ENCODE results near the gene PEF1.
A peak's percentile ranks its signal among the peaks of the same experiment; 100 is the strongest.

PEF1 gene

DNA sequence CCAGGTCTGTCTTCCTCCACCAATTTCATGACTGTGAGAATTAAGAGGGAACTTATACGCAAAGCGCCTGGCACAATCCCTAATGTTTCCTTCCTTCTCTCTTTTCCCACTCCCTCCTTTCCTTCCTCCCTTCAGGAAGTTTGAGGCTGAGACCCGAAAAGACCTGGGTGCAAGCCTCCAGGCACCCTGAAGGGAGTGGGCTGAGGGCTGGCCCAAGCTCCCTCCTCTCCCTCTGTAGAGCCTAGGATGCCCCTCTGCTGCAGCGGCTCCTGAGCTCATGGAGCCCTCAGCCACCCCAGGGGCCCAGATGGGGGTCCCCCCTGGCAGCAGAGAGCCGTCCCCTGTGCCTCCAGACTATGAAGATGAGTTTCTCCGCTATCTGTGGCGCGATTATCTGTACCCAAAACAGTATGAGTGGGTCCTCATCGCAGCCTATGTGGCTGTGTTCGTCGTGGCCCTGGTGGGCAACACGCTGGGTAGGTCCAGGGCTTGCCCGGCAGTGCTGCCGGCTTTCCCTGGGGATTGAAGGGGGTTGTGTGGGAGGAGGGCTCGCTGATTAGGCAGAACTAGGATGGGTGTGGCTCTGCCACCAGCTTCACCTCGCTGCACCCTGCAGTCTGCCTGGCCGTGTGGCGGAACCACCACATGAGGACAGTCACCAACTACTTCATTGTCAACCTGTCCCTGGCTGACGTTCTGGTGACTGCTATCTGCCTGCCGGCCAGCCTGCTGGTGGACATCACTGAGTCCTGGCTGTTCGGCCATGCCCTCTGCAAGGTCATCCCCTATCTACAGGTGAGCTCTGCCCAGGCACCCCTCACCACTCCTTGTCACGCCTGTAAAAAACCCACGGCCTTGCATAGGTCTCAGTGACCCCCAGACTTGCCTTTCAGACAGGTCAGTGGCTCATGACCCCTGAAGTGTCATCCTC lies 25.5 kb downstream of the PEF1 start:
- intact Hi-C loops (cut with DNase I) = loop anchor here (1.0 kb wide), 1 partner anchor 55 kb away; no protein-coding TSS in a partner anchor
- no peak for DNase-seq

DNA sequence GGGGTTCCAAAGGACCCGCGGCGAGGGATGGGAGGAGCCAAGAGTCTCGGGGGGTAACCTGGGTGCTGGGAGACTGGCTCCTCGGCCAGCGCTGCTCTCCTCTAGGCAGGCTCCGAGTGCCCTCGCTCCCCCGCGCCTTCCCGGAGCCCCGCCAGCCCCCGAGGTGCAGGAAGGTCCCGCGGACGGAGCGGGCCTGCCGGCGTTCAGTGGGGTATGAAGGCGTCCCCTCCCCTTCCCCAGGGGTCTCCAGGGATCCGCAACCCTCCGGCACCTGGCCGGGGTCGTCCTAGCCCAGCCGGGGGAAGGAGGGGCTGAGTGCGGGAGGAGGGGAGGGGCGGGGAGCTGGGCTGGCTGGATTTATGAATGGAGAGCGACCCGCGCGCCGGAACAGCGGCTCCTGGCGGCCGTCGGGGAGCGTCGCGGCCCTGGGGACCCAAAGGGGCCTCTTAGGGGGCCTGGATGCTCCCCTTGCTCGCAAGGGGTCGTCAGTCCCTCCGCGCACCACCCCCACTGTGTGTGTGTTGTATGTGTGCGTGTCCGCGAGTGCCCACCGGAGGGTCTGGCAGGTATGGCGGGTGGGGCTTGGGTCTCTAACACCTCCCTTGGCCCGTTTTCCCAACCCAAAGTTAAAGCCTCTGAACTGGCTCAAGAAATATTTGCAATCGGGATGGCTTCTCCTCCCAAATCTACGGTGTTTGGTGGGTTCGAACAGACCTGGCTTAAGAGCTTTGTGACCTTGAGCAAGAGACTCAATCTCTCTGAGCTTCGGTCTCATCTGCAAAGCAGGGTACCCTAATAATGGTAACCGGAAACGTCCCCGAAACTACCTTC lies 26.5 kb downstream of the PEF1 start:
- intact Hi-C loops (cut with DNase I) = loop anchor here (1.0 kb wide), 1 partner anchor 54 kb away; no protein-coding TSS in a partner anchor
- peak in 1 of 10 donors; percentile 77 for DNase-seq

DNA sequence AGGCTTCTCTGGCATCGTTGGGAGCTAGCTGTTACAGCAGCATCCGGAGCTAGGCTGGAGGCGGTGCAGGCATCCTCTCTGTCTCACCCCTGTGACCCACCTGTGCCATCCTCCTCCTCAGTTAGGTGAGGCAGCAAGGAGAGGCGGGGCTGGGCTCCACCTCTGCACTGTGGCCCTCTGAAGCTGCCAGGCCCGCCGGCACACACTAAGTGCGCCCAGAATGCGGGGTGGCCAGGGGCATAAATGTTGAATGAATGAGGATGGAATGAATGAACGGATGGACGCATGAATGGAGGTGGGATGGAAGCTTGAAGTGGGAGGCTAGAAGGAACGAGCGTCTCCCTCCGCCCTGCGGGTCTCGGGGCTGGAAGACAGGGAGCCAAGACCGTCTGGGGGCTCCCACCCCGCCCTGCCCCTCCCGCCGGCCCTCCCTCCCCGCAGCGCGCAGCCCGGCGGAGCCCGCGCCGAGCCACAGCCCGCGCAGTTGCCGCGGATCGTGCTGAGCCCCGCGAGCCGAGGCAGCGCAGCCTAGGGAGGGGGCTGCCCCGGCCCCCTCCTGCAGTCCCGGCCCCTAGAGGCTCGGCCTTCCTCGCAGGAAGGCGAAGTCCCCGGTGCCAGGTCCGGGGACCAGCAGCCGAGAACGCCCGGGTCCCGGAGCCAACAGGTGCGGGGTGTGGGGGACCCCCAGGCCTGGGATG lies 27.3 kb downstream of the PEF1 start, which contains the start of gene HCRTR1:
Gene HCRTR1 (plus strand): TSS at position 472 of the 698 bp plus-strand sequence. CDS start 1,504 bp downstream, outside the sequence.
- no peak for DNase-seq

DNA sequence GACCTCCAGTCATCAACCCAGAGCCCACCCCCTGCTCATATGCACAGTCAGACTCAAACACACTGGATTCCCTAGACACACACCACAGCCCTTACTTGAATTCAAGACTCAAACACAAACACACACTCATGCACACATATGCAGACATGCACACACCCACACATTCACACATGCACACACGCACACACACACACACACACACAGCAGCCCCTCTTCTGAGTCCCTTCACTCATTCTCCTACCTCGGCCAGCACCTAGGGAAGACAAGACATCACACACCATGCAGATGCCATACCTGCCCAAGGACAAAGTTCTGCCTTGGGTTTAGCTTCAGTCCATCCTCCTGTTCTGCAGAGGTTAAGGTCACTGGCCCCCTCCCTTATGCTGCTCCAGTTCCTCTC lies 28.7 kb downstream of the PEF1 start:
- no peak for DNase-seq
- intact Hi-C loops (cut with DNase I) = no loop called here

More for the DNA sequence above, 27.3 kb downstream of the PEF1 start, which contains the start of gene HCRTR1:
- intact Hi-C loops (cut with DNase I) = no loop called here

- intact Hi-C loops (cut with DNase I) = no loop called here
- peak in 1 of 10 donors; percentile 26 for DNase-seq
Observed at GRCh38 chr1:31615414-31615813, 29.3 kb downstream of the PEF1 start.

GRCh38 chr1:31614414-31615005 lies 30.2 kb downstream of the PEF1 start:
- intact Hi-C loops (cut with DNase I) = no loop called here
- DNase-seq = peak in 1 of 10 donors; percentile 74

DNA sequence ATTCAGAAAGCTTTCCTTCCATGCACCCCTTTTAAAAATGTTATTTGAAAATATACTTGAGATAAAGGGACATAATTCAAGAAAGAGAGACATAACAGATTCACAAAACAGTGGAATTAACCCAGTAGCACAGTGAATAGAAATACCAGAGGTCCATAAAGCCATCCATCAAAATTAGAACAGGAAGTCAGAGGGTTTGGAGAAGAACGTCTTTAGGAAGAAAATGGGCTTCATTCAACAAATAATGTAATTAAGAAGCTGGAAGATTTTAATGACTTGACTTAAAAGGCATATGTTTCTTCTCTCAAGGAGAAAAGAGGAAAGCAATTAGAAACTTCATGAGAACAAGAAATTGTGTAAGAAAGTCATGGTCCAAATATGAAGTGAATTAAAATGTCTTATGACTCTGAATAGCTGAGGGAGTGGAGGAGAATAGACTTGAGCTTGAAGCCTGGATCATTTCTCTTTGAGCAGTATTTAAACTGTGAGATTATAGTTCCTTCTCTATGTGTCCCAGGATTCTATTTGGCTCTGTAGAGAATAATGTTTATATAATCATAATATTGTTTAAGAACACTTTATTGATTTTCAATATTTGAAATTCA lies 35.1 kb downstream of the PEF1 start:
- DNase-seq = no peak
- intact Hi-C loops (cut with DNase I) = no loop called here

GRCh38 chr1:31607360-31607759 lies 37.3 kb downstream of the PEF1 start:
- intact Hi-C loops (cut with DNase I) = no loop called here
- DNase-seq = peak in 1 of 10 donors; percentile 10

DNA sequence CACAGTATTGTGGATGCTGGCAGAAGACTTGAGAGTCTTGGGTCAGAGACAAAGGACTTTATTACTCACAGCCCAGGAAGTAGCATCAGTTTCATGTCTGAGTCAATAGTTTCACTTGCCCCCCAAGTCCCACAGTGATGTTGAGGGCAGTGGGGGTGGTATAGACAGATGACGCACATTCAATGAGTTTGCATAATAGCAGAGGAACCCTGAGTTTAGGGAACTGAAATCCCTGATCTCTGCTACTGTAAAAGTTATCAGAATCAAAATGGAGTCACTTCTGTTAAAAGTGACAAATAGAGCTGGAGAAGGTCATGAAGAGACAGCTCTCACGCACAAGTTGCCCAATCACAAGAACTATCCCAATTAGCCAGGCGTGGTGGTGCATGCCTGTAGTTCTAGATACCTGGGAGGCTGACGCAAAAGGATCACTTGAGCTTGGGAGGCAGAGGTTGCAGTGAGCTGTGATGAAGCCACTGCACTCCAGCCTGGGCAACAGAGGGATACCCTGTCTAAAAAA lies 38.7 kb downstream of the PEF1 start:
- intact Hi-C loops (cut with DNase I) = no loop called here
- peak in 1 of 10 donors; percentile 10 for DNase-seq

- intact Hi-C loops (cut with DNase I) = no loop called here
- no peak for DNase-seq
Observed at GRCh38 chr1:31602081-31602480, 42.6 kb downstream of the PEF1 start.

- no peak for DNase-seq
- intact Hi-C loops (cut with DNase I) = no loop called here
Observed at GRCh38 chr1:31600641-31601040, 44.0 kb downstream of the PEF1 start.

DNA sequence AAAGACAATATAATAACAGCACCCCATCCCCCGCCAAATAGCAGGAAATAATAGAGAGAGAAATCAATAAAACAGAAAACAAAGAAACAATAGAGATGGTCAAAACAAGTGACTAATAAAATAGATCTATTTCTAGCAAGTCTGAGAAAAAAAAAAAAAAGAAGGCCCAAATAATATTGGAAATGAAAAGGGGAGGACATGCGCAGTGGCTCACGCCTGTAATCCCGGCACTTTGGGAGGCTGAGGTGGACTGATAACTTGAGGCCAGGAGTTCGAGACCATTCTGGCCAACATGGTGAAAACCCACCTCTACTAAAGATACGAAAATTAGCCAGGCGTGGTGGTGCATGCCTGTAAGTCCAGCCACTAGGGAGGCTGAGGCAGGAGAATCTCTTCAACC lies 45.7 kb downstream of the PEF1 start:
- intact Hi-C loops (cut with DNase I) = no loop called here
- no peak for DNase-seq

DNA sequence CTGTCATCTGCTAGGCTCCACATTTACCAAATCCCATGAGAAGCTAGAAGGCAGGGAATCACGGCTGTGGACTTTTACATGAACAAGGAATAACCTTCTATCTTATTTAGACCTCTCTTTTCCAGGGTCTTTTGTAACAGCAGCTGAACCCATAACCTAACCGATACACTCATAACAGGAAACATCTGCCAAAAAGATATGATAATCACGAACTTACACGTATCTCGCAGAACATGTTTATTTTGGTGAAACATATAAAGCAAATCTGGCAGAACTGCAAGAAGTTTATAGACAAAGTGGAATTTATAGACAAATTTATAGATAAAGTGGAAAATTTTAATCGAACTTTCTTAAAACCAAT lies 48.0 kb downstream of the PEF1 start:
- DNase-seq = no peak
- intact Hi-C loops (cut with DNase I) = no loop called here

- intact Hi-C loops (cut with DNase I) = loop anchor here (2.0 kb wide), 1 partner anchor 31 kb away; no protein-coding TSS in a partner anchor
- peak in 3 of 10 donors; percentile 8 to 51 (median 47) for DNase-seq
Observed at GRCh38 chr1:31595836-31596736, 48.6 kb downstream of the PEF1 start.

DNA sequence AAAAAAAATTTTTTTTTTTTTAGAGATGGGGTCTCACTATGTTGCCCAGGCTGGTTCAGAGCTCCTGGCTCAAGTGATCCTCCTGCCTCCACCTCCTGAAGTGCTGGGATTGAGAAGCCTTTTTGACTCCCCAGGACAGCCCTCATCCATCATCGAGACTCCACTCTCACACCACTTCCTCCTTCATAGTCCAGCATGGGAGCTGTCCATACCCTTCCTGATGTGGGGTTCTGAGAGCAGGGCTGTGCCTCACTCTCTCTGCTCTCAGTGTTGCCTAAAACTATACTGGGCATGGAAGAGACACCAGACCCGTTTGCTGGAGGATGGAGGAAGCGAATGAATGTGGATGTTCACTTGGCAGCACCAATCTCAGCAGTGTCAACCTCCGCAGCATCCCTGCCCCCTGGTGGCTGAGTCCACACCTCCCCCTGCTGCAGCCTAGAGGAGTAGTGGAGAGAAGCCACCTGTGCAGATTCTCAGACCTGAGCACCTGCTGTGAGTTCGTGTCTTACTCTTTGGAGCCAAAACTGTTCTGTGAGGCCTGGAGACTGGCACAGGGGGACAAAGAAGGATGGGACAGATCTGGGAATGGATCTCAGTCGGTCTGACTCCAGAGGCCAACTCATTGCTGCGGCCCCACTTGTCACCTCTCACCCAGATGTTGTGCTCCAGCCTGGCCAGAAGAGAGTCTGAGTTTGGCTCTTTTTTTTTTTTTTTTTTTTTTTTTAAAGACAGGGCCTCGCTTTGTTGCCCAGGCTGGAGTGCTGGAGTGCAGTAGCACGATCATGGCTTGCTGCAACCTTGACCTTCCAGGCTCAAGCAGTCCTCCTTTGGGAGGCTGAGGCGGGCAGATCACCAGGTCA lies 50.7 kb downstream of the PEF1 start:
- intact Hi-C loops (cut with DNase I) = loop anchor here (2.0 kb wide), 1 partner anchor 29 kb away; no protein-coding TSS in a partner anchor
- peak in 6 of 10 donors; percentile 26 to 88 (median 54) for DNase-seq

DNA sequence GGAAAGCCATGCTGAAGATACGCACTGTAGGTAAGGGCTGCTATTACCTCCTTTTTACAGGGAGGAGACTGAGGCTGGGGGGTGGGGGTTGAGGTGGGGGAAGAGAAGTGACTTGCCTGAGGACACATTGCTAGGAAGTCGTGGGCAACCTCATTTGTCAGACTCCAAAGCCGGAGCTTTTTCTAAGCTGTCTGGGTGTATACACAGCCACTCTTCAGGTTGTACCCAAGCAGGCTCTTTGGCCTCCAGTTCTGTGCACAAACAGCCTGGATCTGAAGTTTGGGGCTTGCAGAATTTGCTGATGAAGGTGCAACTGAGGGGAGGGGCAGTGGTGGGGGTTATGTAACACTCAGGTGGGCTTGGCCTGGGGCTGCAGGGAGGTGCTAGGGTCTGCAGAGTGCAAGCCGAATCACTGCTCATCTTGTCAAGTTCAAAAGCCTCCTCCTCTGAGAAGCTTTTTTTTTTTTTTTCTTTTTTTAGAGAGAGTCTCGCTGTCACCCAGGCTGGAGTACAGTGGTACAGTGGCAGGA lies 51.5 kb downstream of the PEF1 start:
- intact Hi-C loops (cut with DNase I) = no loop called here

DNA sequence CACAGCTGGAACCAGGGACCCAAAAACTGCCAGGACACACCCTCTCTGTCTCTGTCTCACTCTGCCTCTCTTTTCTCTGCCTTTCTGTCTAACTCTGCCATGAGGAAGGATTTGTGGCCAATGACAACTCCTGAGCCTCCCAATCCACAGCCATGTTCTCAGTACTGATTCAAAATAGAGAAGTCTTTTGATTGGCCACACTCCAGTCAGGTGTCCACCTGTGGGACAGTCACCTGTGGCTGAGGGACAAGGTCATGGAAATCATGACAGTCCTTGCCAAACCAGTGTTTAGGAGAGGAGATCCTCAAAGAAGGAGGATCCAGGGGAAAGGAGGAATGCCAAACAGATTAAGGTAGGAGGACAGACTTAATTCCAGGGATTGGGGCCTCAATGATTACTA lies 52.5 kb downstream of the PEF1 start:
- intact Hi-C loops (cut with DNase I) = no loop called here
- peak in 1 of 10 donors; percentile 24 for DNase-seq

More for the DNA sequence above, 51.5 kb downstream of the PEF1 start:
- DNase-seq = peak in 1 of 10 donors; percentile 62
